H9 (cell line): ENCODE data around the gene OGDH. TPM values are rescaled to one million over a fixed set of nuclear protein-coding genes. Genes with fewer than 3 reads are reported as not detected.

Experiments used
- DNase-seq: peaks from one replicate; pipeline ENCODE4 v3.0.0-alpha.2; 2017
- H2AFZ ChIP-seq: one replicate; pipeline ENCODE4 v1.6.1; 2013; ENCODE audit warnings: mild to moderate bottlenecking, low read length, control low read depth, moderate library complexity
- H2AK5ac ChIP-seq: 2 replicates; pipeline ENCODE4 v1.6.1; 2013; ENCODE audit warnings: low read length, control low read depth, mixed read lengths; ENCODE audit not compliant: insufficient read length
- H2BK120ac ChIP-seq: one replicate; pipeline ENCODE4 v1.6.1; 2013; ENCODE audit warnings: low read depth, mild to moderate bottlenecking, low read length, control low read depth, inconsistent platforms; ENCODE audit not compliant: poor library complexity, severe bottlenecking
- H2BK12ac ChIP-seq: 2 replicates; pipeline ENCODE4 v1.6.1; 2013; ENCODE audit warnings: low read length, control low read depth, mixed read lengths, low read depth; ENCODE audit not compliant: insufficient read length
- H2BK15ac ChIP-seq: 2 replicates; pipeline ENCODE4 v1.6.1; 2013; ENCODE audit warnings: low read depth, low read length, control low read depth
- H2BK20ac ChIP-seq: one replicate; pipeline ENCODE4 v1.6.1; 2013; ENCODE audit warnings: low read depth, mild to moderate bottlenecking, low read length, control low read depth, inconsistent platforms; ENCODE audit not compliant: poor library complexity, severe bottlenecking
- H2BK5ac ChIP-seq: 2 replicates; pipeline ENCODE4 v1.6.1; 2013; ENCODE audit warnings: low read length, control low read depth, mixed read lengths; ENCODE audit not compliant: insufficient read length
- H3K14ac ChIP-seq: 2 replicates; pipeline ENCODE4 v1.6.1; 2013; ENCODE audit warnings: low read length, control low read depth; ENCODE audit not compliant: insufficient read depth
- H3K18ac ChIP-seq: 2 replicates; pipeline ENCODE4 v1.6.1; 2013; ENCODE audit warnings: low read depth, mild to moderate bottlenecking, mixed read lengths, low read length, control low read depth; ENCODE audit not compliant: insufficient read length
- H3K23ac ChIP-seq: 2 replicates; pipeline ENCODE4 v1.6.1; 2013; ENCODE audit warnings: low read length, control low read depth, mixed read lengths, low read depth; ENCODE audit not compliant: insufficient read length
- H3K23me2 ChIP-seq: 2 replicates; pipeline ENCODE4 v1.6.1; 2013; ENCODE audit warnings: low read depth, mild to moderate bottlenecking, mixed read lengths, low read length, control low read depth; ENCODE audit not compliant: insufficient read length, poor library complexity, severe bottlenecking
- H3K27ac ChIP-seq: 2 replicates; pipeline ENCODE4 v1.5.1; 2013; ENCODE audit warnings: low read length, control low read depth, mixed read lengths, low read depth; ENCODE audit not compliant: insufficient read length
- H3K27me3 ChIP-seq: 2 replicates; pipeline ENCODE4 v1.6.1; 2013; ENCODE audit warnings: low read length, control low read depth, inconsistent platforms; ENCODE audit not compliant: insufficient read depth
- H3K4ac ChIP-seq: 2 replicates; pipeline ENCODE4 v1.6.1; 2013; ENCODE audit warnings: low read depth, mild to moderate bottlenecking, control low read depth, inconsistent platforms, low read length, moderate library complexity
- H3K4me1 ChIP-seq: 2 replicates; pipeline ENCODE4 v1.6.1; 2013; ENCODE audit warnings: low read length, control low read depth, inconsistent platforms; ENCODE audit not compliant: insufficient read depth
- H3K4me2 ChIP-seq: 2 replicates; pipeline ENCODE4 v1.6.1; 2013; ENCODE audit warnings: low read length, control low read depth, mixed read lengths; ENCODE audit not compliant: insufficient read length, insufficient read depth
- H3K56ac ChIP-seq: 2 replicates; pipeline ENCODE4 v1.6.1; 2013; ENCODE audit warnings: low read depth, mild to moderate bottlenecking, mixed read lengths, low read length, control low read depth; ENCODE audit not compliant: insufficient read length
- H3K79me1 ChIP-seq: 2 replicates; pipeline ENCODE4 v1.6.1; 2013; ENCODE audit warnings: low read depth, mild to moderate bottlenecking, moderate library complexity, low read length, control low read depth, inconsistent platforms; ENCODE audit not compliant: insufficient read depth, poor library complexity, severe bottlenecking
- H3K79me2 ChIP-seq: 2 replicates; pipeline ENCODE4 v1.6.1; 2013; ENCODE audit warnings: low read length, control low read depth, inconsistent platforms; ENCODE audit not compliant: insufficient read depth
- H3K9ac ChIP-seq: 2 replicates; pipeline ENCODE4 v1.6.1; 2013; ENCODE audit warnings: low read length, control low read depth, mixed read lengths; ENCODE audit not compliant: insufficient read length; ENCODE audit errors: extremely low read depth
- H3K9me3 ChIP-seq: one replicate; pipeline ENCODE4 v1.6.1; 2013; ENCODE audit warnings: low read depth, low read length, inconsistent platforms; ENCODE audit not compliant: control insufficient read depth
- H3T11ph ChIP-seq: one replicate; pipeline ENCODE4 v1.6.1; 2013; ENCODE audit warnings: mild to moderate bottlenecking, low read length, control low read depth, inconsistent platforms
- H4K20me1 ChIP-seq: one replicate; pipeline ENCODE4 v1.6.1; 2013; ENCODE audit not compliant: control insufficient read depth, insufficient read length, insufficient read depth
- H4K5ac ChIP-seq: 2 replicates; pipeline ENCODE4 v1.6.1; 2013; ENCODE audit warnings: low read depth, mild to moderate bottlenecking, mixed read lengths, low read length, control low read depth; ENCODE audit not compliant: insufficient read length
- H4K8ac ChIP-seq: replicated peaks from 2 replicates; pipeline ENCODE4 v1.6.1; 2013; ENCODE audit warnings: low read length, control low read depth, mixed read lengths, low read depth; ENCODE audit not compliant: insufficient read length
- H4K91ac ChIP-seq: 2 replicates; pipeline ENCODE4 v1.6.1; 2013; ENCODE audit warnings: low read depth, mild to moderate bottlenecking, moderate library complexity, mixed read lengths, low read length, control low read depth; ENCODE audit not compliant: insufficient read length
- H3K27ac Mint-ChIP-seq, 3 experiments: 2 replicates in 2 of 3; 3 replicates in 1 of 3; pipeline ENCODE4 v1.8.0; 2020 to 2021; ENCODE audit warnings: mixed read lengths in 3 of 3, mild to moderate bottlenecking in 1 of 3, moderate library complexity in 1 of 3
- H3K27me3 Mint-ChIP-seq: 2 replicates; pipeline ENCODE4 v1.8.0; 2021; ENCODE audit warnings: low read depth, mild to moderate bottlenecking, moderate library complexity, mixed read lengths
- H3K36me3 Mint-ChIP-seq, 3 experiments: 2 replicates in 2 of 3; 3 replicates in 1 of 3; pipeline ENCODE4 v1.8.0; 2020 to 2021; ENCODE audit warnings: low read depth in 3 of 3, mixed read lengths in 3 of 3; ENCODE audit not compliant: insufficient read depth in 1 of 3
- H3K4me1 Mint-ChIP-seq, 2 experiments: 2 replicates each; pipeline ENCODE4 v1.8.0; 2020; ENCODE audit warnings: mixed read lengths in 2 of 2
- H3K4me3 Mint-ChIP-seq, 2 experiments: 2 replicates in 1 of 2; 3 replicates in 1 of 2; pipeline ENCODE4 v1.8.0; 2020 to 2021; ENCODE audit warnings: mild to moderate bottlenecking in 2 of 2, mixed read lengths in 2 of 2, moderate library complexity in 1 of 2
- H3K9me3 Mint-ChIP-seq, 2 experiments: 2 replicates in 1 of 2; 3 replicates in 1 of 2; pipeline ENCODE4 v1.8.0; 2020; ENCODE audit warnings: mild to moderate bottlenecking in 2 of 2, mixed read lengths in 2 of 2, moderate library complexity in 1 of 2
- CTCF ChIP-seq: fragments of 200-600 bp; sonication (generic); conservative IDR thresholded peaks from 3 replicates; pipeline ENCODE4 v1.8.0; 2021; ENCODE audit warnings: antibody characterized with exemption, mild to moderate bottlenecking
- WGBS: extraction: QIAGEN DNeasy Blood & Tissue Kit; methylation state at CpG from one replicate; pipeline ENCODE4 v1.1.7; 2013; ENCODE audit warnings: missing lambda C conversion rate, low lambda C conversion rate, mixed read lengths; ENCODE audit not compliant: insufficient read length; ENCODE audit errors: extremely low coverage; 5-methylcytosine and 5-hydroxymethylcytosine counted together
- total RNA-seq: library from RNA; stranded (reverse); gene quantifications from 2 replicates; pipeline ENCODE4 v1.2.1, GENCODE V29; 2021

Gene OGDH
- total RNA-seq, 1 experiment from 2014 or later = 77.3 TPM

- no peaks in the 10 kb centered on the region for H3K27me3 ChIP-seq
- H4K5ac ChIP-seq = no peak within 1 kb of the TSS
- H3K14ac ChIP-seq = peak within 1 kb of the TSS; percentile 97
- H3K23me2 ChIP-seq = peaks cover 9% of the 10 kb centered on the region
- H2BK15ac ChIP-seq = no peak within 1 kb of the TSS
- peak within 1 kb of the TSS; percentile 95 to 98 for H3K4me3 Mint-ChIP-seq
- no peaks in the 10 kb centered on the region; a peak in 1 of 5 replicates for H3K9me3 Mint-ChIP-seq
- no peak within 1 kb of the TSS for H3K4ac ChIP-seq
- no peak within 1 kb of the TSS for H3K27ac ChIP-seq
- H3K4me1 ChIP-seq = no peaks in the 10 kb centered on the region
- H3K79me1 ChIP-seq = no peaks in the 10 kb centered on the region
- peak within 1 kb of the TSS; percentile 97 to 99 (median 98) for H3K27ac Mint-ChIP-seq
- no peak within 1 kb of the TSS for H4K91ac ChIP-seq
- no peak within 1 kb of the TSS for H4K8ac ChIP-seq
- WGBS = no CpG with 5 or more reads among the region's 74 CpGs
- peak within 1 kb of the TSS; percentile 69 for H3K4me2 ChIP-seq
- no peak within 1 kb of the TSS for H3T11ph ChIP-seq
- no peak within 1 kb of the TSS for H2AFZ ChIP-seq
- H3K9ac ChIP-seq = peak within 1 kb of the TSS; percentile 84
- H2BK5ac ChIP-seq = no peak within 1 kb of the TSS
- H3K23ac ChIP-seq = no peak within 1 kb of the TSS
- TF ChIP-seq CTCF = no peak
- H3K4me1 Mint-ChIP-seq = peaks cover 17 to 22% of the 10 kb centered on the region in 2 experiments
- H4K20me1 ChIP-seq = no peaks in the 10 kb centered on the region
- H3K18ac ChIP-seq = peak within 1 kb of the TSS; percentile 92
- no peak within 1 kb of the TSS for H2AK5ac ChIP-seq
- peaks cover 49 to 70% (median 67%) of the 10 kb centered on the region in 3 experiments; a peak in 6 of 7 replicates for H3K36me3 Mint-ChIP-seq
- H3K56ac ChIP-seq = no peak within 1 kb of the TSS
- no peak within 1 kb of the TSS for H2BK120ac ChIP-seq
- no peaks in the 10 kb centered on the region; the same call in 1 of the 2 replicates for H3K27me3 Mint-ChIP-seq
- H2BK20ac ChIP-seq = no peak within 1 kb of the TSS
- H3K9me3 ChIP-seq = no peaks in the 10 kb centered on the region
- no peak within 1 kb of the TSS for H2BK12ac ChIP-seq
- DNase-seq = peak; percentile 96
- H3K79me2 ChIP-seq = peaks cover 11% of the 10 kb centered on the region; the same call in 1 of the 2 replicates
Measured at GRCh38 chr7:44573464-44574286, 32.8 kb upstream of the OGDH start, which contains the start of gene DDX56. DDX56 (minus strand) TSS chr7:44573908; CDS start chr7:44573895, 13 bp downstream.
